GDM1 (cell line): ENCODE data around the gene RGS11.
"Not testable (repeated sequence)": the region's sequence is repeated elsewhere in the genome, so short reads cannot be mapped to it uniquely, and the experiment has no call there.

Experiments
- DNase-seq: peaks from one replicate; lab custom pipeline; 2025; lab: John Stamatoyannopoulos, UW

The RGS11 gene

DNA sequence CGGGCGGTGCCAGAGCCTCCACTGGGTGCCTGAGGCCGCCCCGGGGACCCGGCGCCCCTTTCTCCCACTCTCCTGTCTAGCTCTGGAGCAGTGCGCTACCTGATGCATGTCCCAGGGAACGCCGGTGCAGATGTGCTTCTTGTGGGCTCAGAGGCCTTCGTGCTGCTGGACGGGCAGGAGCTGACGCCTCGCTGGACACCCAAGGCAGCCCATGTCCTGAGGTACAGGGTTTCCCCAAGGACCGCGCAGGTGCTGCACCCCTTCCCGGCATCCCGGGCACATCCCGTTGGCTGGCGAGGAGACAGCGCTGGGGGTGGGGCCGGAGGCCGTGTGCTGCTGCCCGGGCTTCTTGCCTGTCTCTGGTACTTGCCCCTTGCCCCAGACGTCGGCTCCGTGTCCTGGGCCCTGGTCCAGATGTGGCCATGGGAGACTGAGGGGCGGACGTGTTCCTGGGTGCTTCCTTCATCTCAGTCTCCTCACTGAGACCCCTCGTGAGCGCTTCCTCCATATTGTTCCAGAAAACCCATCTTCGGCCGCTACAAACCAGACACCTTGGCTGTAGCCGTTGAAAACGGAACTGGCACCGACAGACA, 12.5 kb downstream of the RGS11 start:
- no peak for DNase-seq

DNA sequence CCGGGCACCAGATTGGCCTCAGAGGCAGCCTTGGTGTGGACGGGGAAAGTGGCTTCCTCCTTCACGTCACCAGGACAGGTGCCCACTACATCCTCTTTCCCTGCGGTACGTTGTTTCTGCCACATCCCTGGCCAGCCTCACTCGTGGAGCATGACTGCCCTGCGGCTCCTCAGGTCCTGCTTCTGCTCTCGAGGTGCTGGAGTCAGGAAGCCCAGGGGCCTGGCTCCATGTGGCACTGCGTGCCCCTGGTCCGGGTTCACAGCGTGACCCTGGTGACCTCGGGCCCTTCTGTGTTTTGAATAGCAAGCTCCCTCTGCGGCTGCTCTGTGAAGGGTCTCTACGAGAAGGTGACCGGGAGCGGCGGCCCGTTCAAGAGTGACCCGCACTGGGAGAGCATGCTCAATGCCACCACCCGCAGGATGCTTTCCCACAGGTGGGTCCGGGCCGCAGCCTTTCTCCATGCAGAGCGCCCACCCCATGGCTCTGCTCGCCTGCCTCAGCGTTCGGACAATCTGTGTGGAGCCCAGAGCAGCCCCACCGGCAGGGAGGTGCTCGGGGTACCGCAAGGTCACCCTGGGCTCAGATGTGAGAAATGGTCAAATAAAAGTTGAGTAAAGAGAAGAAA, 13.5 kb downstream of the RGS11 start:
- DNase-seq = no peak

GRCh38 chr16:261031-261691, 14.6 kb downstream of the RGS11 start:
- DNase-seq = no peak

GRCh38 chr16:260326-260725, 15.4 kb downstream of the RGS11 start:
- no peak for DNase-seq

DNA sequence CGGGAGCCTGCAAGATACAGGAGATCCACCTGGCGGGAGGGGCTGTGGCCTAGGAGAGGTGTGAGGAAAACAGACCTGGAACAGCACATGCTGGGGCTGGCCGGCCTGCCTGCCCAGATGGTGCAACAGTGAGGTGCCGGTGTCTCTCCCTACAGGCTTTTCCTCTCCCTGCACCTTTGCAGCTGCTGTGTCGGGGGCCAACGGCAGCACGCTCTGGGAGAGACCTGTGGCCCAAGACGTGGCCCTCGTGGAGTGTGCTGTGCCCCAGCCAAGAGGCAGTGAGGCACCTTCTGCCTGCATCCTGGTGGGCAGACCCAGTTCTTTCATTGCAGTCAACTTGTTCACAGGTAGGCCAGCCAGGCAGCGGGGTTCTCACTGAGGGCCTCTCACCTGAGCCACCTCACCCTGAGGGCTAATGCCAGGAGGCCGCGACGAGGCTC, 15.9 kb downstream of the RGS11 start:
- DNase-seq = no peak

DNA sequence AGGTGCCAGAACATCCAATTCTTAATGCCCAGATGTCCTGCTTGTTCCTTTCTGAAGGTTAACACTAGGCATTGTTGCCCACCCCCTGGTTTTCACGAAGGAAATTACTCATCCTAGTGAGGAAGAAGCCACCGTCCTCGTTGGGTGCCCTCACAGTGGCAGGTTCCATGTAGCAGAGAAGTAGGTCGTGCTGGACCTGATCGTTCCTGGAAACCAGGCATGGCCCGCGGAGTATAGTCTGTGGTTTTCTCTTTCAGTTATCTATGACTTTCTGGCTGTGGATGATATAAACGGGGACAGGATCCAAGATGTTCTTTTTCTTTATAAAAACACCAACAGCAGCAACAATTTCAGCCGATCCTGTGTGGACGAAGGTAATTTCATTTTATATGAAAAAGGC, 16.5 kb downstream of the RGS11 start:
- no peak for DNase-seq

DNA sequence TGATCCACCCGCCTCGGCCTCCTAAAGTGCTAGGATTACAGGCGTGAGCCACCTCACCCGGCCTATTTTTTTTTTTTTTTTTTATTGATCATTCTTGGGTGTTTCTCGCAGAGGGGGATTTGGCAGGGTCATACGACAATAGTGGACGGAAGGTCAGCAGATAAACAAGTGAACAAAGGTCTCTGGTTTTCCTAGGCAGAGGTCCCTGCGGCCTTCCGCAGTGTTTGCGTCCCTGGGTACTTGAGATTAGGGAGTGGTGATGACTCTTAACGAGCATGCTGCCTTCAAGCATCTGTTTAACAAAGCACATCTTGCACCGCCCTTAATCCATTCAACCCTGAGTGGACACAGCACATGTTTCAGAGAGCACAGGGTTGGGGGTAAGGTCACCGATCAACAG, 17.7 kb downstream of the RGS11 start:
- not testable (repeated sequence) for DNase-seq

DNA sequence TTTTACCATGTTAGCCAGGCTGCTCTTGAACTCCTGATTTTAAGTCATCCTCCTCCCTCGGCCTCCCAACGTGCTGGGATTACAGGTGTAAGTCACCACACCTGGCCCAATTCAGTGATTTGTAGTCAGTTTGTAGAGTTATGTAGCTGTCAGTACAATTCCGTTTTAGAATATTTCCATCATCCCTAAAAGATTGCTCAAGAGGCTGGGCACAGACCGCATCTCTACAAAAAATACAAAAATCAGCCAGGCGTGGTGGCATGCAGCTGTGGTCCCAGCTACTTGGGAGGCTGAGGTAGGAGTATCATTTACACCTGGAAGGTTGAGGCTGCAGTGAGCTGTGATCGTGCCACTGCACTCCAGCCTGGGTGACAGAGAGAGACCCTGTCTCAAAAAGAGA, 20.6 kb downstream of the RGS11 start:
- no peak for DNase-seq

DNA sequence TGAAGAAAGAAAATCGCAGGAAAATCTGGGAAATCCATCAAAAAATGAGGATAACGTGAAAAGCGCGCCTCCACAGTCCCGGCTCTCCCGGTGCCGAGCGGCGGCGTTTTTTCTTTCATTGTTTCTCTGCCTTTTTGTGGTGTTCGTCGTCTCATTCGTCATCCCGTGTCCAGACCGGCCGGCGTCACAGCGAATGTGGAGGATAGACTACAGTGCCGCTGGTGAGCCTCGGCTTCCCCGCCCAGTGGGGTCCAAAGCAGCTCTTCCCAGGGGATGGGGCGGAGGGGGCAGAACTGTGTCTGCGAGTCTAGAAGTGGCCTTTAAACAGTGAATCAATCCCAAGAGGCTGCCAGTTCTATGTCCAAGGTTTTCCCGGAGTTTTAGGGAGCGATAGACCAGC, 21.3 kb downstream of the RGS11 start:
- DNase-seq = no peak

DNA sequence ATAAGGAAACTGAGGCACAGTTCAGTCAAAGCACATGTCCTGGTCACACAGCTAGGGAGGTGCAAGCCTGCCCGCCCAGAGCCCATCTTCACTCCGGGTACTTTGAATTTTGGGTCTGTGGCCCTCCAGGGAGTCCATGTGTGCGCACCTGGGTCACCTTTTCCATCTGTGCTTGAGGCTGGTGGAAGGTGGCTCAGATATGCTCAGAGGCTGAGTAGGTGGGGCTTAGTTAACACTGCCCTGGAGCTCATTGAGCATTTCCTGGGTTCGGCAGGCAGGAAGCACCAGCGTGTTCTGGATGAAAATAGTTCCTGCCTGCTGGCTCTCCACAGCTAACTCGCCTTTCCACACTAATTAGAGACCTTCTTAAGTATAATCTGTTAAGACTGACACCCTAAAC, 21.9 kb downstream of the RGS11 start:
- DNase-seq = no peak

DNA sequence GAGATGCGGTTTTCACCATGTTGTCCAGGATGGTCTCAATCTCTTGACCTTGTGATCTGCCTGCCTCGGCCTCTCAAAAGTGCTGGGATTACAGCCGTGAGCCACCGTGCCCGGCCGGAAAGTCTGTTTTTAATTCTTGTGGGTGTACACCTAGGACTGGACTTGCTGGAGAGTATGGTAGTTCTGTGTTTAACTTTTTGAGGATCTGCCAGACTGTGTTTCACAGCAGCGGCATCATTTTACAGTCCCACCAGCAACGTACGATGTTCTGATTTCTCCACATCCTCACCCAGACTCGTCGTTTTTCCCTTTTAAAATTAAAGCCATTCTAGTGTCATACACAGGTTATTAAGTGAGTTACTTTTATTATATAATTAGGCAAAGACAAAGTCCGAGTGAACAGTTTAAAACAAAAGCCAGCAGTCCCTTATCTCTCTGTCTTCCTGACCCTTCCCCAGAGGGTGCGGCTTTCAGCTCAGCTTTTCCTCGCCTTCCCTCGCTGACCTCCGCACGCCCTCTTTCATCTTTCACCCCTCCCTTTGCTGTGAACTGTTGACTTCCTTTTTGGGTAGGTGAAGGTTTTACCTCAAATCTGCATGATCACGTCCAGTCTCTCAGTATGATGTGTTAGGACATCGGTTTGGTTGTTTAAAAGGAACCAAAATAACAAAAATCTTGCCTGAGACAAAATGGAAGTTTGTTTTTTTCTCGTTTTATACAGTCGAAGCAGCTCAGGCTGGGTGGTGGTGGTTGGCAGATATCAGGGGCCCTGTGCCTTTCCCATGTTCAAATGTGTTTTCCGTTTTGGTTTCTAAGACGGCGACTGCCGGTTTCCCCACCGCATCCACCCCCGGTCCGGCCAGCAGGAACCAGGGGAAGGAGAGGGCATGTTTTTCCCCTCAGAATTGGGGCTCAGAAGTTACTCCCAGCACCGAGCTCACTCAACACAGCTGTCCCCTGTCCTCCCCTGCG, 23.1 kb downstream of the RGS11 start:
- DNase-seq = peak; percentile 63

DNA sequence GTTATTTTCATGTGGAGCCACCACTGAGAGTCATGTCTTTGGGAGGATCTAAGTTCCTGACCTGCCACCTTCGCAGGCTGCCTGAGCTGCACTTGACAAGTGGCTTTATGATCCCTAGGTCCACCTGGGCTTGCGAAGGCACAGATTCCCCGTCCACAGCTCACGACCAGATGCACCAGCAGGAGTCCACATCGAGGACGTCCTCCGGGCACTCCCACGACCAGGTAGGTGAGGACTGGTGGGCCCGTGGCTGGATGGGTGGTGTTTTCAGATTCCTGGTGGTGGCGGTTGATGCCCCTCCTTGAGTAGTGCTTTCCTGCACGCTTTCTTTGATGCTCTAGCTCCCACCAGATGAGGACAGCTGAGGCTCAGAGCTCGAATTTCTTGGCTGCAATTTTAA, 26.3 kb downstream of the RGS11 start:
- DNase-seq = no peak

DNA sequence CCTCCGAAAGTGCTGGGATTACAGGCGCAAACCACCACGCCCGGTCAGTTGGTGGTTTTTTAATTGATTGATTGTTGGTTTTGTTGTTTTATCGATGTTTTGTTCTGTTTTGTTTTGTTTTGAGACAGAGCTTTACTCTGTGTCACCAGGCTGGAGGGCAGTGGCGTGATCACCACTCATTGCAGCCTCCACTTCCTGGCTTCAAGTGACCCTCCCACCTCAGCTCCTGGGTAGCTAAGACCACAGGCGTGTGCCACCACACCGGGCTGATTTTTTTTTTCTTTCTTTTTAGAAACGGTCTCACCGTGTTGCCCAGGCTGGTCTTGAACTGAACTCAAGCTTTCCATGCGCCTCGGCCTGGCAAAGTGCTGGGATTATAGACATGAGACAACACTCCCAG, 28.7 kb downstream of the RGS11 start:
- DNase-seq = no peak

DNA sequence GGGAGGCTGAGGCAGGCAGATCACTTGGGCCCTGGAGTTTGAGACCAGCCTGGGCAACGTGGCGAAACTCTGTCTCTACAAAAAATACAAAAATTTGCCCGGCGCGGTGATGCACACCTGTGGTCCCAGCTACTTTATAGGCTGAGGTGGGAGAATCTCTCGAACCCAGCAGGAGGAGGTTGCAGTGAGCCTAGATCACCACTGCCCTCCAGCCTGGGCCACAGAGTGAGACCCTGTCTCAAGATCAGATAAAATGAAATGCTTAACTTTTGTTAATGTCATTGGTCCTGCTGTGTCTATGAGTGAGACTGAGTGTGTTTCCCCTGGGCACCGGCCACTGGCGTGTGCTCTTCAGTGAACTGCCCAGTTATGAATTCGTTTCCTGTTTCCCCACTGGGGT, 30.6 kb downstream of the RGS11 start:
- DNase-seq = no peak

GRCh38 chr16:243348-243747, 32.4 kb downstream of the RGS11 start:
- no peak for DNase-seq

GRCh38 chr16:242281-242680, 33.5 kb downstream of the RGS11 start:
- no peak for DNase-seq

- DNase-seq = no peak
Observed at GRCh38 chr16:240559-240958, 35.2 kb downstream of the RGS11 start.

GRCh38 chr16:239948-240277, 35.8 kb downstream of the RGS11 start:
- DNase-seq = no peak

GRCh38 chr16:234468-235305, 41.1 kb downstream of the RGS11 start, which contains the start of gene FAM234A:
TSS of gene FAM234A (plus strand) at chr16:234821. CDS start at chr16:254414, 19,593 bp downstream.
- DNase-seq = peak; percentile 86

GRCh38 chr16:230949-231348, 44.8 kb downstream of the RGS11 start:
- no peak for DNase-seq

GRCh38 chr16:230351-230750, 45.4 kb downstream of the RGS11 start:
- DNase-seq = not testable (repeated sequence)
